GM19193 (cell line): ENCODE measurements around the gene COG3.

Experiments
- POLR2A ChIP-seq: IDR thresholded peaks from 4 replicates; pipeline ENCODE4 v1.6.1; 2011; ENCODE audit not compliant: insufficient read depth, insufficient read length; ENCODE audit errors: extremely low read depth

The COG3 gene

GRCh38 chr13:45545686-45546409 lies 81.1 kb downstream of the COG3 start:
- no peak for TF ChIP-seq POLR2A

GRCh38 chr13:45546410-45546765 lies 81.6 kb downstream of the COG3 start:
- no peak for TF ChIP-seq POLR2A

DNA sequence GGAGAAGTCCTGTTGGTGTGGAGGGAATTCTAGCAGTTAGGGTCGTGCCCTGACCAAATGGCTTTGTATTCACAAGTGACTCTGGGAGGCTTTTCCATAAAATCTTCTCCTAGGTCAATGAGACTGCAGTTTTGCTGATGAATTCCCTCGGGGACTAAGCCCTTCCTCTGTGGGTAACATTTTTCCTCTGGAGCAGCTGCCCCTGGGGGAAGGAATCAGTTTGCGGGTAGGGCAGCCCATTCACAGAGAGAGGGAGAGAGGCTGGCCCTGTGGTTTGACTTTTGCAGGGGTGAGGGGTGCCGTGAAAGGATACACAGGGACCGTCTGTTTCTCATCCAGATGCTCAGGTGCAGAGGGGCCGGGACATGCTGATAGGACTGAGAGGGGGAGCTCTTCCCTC lies 83.5 kb downstream of the COG3 start:
- TF ChIP-seq POLR2A: no peak

DNA sequence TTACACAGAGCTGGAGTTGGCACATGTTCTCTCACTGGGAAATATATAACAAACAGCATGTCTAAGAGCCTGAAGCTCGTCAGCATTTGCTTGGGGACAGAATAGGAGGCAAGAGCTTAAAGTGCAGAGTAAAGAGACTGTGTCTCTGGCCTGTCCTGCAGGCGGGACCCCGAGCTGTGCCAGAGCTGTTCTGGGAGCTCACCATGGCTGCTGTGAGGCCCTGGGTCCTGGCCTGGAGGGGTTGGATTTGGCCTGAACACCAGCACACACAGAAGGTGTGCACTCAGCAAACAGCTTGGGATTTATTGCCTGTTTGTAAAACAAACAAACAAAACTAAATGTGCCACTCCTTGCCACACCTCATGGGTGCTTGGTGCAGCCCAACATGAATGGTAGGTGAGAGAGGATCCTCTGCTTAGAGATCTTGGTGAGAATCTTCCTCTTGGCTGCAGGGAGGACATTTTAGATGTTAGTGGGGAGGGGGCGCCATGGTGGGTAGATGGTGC lies 89.9 kb downstream of the COG3 start:
- no peak for TF ChIP-seq POLR2A

- TF ChIP-seq POLR2A: no peak
Observed at GRCh38 chr13:45564133-45564776, 99.5 kb downstream of the COG3 start.

GRCh38 chr13:45565331-45565730 lies 100.6 kb downstream of the COG3 start:
- TF ChIP-seq POLR2A: no peak

DNA sequence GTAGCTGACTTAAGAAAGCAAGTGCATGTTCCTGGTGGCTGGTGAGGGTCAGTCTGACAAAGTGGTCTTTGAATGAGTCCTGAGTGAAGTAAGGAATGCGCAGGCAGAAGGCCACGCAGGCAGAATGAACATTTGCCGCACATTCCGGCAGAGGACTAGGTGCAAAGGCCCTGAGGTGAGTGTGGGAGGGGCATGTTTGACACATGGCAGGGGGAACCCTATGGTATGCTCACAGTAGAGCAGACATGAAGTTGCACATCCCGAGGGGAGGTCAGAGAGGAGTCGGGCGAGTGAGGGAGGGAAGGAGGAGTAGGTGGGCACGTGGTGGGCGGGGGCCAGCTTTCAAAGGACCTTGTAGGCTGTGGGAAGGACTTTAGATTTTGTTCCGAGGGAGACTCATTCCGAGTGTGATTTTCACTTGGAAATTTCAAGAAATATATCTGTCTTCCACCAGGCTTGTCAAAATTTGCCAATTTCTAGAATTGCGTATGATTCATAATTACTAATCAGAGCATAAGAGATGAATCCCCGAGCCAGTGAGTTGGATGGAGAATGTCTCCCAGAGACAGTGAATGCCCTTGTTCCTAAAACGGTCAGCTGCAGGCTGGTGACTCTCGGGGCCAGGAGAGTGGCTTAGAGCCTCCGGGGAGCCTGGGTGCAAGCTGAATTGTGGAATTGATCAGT lies 110.5 kb downstream of the COG3 start:
- no peak for TF ChIP-seq POLR2A

DNA sequence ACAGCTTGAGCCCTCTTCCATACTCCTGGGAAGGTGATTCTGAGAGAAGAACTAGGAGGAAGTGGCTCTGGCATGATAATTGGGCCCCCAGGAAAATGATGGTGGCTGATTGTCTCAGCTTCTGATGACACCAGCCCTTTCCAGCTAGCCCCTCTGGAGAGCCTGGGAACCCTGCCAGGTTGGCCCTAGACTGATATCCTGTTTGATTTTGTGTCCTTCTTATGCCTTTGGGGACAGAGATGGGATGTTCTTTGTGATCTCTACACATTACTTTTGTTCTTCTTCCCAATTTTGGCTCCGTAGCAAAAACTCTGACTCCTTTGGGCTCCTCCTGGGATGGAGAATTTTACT lies 111.1 kb downstream of the COG3 start:
- no peak for TF ChIP-seq POLR2A

- no peak for TF ChIP-seq POLR2A
Observed at GRCh38 chr13:45576466-45576865, 111.7 kb downstream of the COG3 start.

DNA sequence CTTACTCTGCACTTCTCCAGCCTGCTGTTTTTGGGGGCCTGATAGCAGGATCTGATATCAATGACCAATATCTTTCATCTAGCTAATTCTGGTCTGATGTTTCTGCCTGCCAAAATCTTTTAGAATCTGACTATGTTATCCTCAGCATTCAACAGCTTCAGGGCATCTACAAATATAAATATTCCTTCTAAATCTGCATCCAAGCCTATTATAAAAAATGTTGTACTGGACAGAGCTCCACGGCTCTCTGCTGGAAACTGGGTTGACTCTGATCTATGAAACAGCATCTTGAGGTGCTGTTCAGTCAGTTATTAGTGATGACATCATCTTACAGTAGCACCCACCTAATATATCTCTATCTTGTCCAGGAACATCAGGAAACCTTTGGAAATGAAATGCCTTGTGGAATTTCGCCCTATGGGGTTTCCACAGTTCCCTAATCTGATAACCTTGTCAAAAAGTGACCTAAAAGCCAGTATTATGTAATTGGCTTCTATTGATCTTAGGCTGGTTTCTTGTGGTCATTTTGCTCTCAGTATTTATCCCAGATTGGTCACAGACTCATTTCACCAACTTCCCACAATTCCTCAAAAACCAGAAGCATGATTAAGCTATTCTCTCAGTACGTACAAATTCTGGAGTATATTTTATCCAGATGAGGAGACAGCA lies 117.8 kb downstream of the COG3 start:
- TF ChIP-seq POLR2A: no peak

GRCh38 chr13:45584816-45585215 lies 120.1 kb downstream of the COG3 start:
- TF ChIP-seq POLR2A: no peak
